Lower lobe of right lung (tissue), 2 donors: ENCODE data around the gene AFAP1. TPM values are rescaled to one million over a fixed set of nuclear protein-coding genes. Genes with fewer than 3 reads are reported as not detected.
A peak's percentile ranks its signal among the peaks of the same experiment; 100 is the strongest.

Experiments used
- ATAC-seq, 2 donors: fragments of 200-7000 bp; cut with Tn5 transposase; one replicate each; pipeline ENCODE4 v1.9.1; 2020 to 2022; ENCODE audit warnings: mild to moderate bottlenecking in 2 of 2, moderate library complexity in 2 of 2
- DNase-seq: peaks from one replicate; pipeline ENCODE4 v3.0.0-alpha.2; 2020
- H3K27ac ChIP-seq: fragments of 200-600 bp; one replicate; pipeline ENCODE4 v1.8.0; 2022
- H3K27me3 ChIP-seq: fragments of 200-600 bp; one replicate; pipeline ENCODE4 v1.8.0; 2022; ENCODE audit warnings: low read depth
- H3K36me3 ChIP-seq: fragments of 200-600 bp; one replicate; pipeline ENCODE4 v1.8.0; 2022; ENCODE audit warnings: mild to moderate bottlenecking
- H3K4me1 ChIP-seq: fragments of 200-600 bp; one replicate; pipeline ENCODE4 v1.8.0; 2022
- H3K4me3 ChIP-seq: fragments of 200-600 bp; one replicate; pipeline ENCODE4 v1.8.0; 2022; ENCODE audit warnings: mild to moderate bottlenecking
- H3K9me3 ChIP-seq: fragments of 200-600 bp; one replicate; pipeline ENCODE4 v1.8.0; 2022
- intact Hi-C: fragments of 100-400 bp; cut with DNase I; formaldehyde crosslinking; loops from one replicate; pipeline ENCODE4 v1.11.0; 2022
- total RNA-seq: library from RNA; stranded (reverse); fragmentation: NEBNext Ultra II Directional; extraction: Animal tissue kit (Norgen Biotek cat#: 25700); gene quantifications from one replicate; pipeline ENCODE4 v1.2.1, GENCODE V29; 2021
- TF ChIP-seq, protein P1 (sequence below): fragments of 200-600 bp; IDR thresholded peaks from one replicate; pipeline ENCODE4 v1.8.0; 2022; ENCODE audit warnings: antibody characterized with exemption, mild to moderate bottlenecking
- donor health status: DM: no; HTN: yes; CAD: no; lungs with severe emphysema.

Gene AFAP1
- total RNA-seq, 1 donor from 2014 or later = 21.0 TPM

DNA sequence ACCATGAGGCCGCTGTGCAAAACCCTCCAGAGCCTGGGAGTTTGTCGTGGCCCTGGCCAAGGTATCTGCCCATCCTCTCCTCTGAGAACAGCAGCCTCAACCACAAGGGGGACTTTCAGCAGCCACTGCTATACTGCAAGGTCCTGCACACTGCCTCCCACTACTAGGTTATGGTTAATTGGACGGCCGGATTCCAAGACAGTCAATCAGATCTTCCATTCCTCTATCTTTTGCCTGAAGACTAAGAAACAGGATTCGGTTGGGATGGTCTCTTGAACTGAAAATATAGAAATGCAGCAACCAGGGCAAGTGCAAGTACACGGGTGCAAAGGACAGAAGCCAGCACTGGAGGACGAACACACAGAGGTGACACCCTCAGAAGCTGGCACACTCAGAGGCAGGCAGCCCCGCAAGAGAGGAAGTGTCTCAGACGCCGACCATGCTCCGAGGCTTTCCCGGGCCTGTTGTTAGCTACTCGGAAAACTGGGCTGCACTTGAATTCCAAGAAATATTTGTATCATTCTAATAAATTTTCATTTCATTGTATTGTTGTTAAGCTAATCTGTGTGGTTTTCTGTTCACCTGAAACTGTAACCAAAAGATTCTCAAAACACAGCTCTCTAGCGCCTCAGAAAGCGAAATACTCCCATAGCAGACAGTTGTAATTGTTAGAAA lies 63.3 kb downstream of the AFAP1 start:
- Histone ChIP-seq H3K9me3 (no peaks in the 10 kb centered on the region), H3K4me1 (peaks cover 17% of the 10 kb centered on the region), H3K27ac (no peak overlapping the region), H3K36me3 (peaks cover 2% of the 10 kb centered on the region), H3K4me3 (no peak overlapping the region), H3K27me3 (no peaks in the 10 kb centered on the region)
- ATAC-seq (peak in 1 of 2 donors; percentile 45), DNase-seq (no peak)
- TF ChIP-seq, protein P1, sequence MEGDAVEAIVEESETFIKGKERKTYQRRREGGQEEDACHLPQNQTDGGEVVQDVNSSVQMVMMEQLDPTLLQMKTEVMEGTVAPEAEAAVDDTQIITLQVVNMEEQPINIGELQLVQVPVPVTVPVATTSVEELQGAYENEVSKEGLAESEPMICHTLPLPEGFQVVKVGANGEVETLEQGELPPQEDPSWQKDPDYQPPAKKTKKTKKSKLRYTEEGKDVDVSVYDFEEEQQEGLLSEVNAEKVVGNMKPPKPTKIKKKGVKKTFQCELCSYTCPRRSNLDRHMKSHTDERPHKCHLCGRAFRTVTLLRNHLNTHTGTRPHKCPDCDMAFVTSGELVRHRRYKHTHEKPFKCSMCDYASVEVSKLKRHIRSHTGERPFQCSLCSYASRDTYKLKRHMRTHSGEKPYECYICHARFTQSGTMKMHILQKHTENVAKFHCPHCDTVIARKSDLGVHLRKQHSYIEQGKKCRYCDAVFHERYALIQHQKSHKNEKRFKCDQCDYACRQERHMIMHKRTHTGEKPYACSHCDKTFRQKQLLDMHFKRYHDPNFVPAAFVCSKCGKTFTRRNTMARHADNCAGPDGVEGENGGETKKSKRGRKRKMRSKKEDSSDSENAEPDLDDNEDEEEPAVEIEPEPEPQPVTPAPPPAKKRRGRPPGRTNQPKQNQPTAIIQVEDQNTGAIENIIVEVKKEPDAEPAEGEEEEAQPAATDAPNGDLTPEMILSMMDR = no peak
- intact Hi-C loops = no loop called here

DNA sequence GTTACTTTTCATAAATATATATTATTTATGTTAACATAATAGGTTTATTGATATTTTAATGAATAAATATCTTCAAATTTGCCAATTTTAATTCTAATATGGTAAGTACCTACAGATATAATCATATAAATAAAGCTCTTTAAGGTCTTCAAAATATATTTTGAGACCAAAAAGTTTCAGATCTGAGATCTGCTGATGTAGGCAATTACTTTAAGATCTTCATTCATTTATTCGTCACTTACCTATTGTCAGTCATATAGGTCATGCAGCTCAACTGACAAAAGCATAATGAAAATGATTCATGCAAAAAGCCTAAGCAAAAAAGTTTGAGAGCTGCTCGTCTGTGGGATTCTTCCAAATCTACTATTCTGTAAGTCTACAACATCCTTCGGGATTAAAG lies 64.8 kb downstream of the AFAP1 start:
- intact Hi-C loops = no loop called here
- TF ChIP-seq, protein P1 = no peak
- no peaks in the 10 kb centered on the region for H3K27me3 ChIP-seq

DNA sequence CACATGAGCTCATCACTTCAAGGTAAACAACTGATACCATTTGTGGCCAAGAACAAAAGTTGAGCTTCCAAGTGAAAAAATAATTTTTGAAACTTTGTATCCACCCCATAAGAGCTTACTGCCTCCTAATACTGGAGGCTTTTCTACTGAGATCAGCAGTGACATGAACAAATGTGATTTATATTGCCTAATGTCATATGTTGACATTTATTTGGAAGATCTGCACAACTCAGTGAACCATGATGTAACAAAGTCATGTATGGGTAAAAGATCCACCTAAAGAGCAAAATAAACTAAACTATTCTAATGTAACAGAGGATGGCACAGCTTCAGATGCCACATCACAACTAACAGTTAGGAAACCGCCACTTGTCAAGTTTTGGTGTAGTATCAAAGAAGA lies 65.8 kb downstream of the AFAP1 start:
- TF ChIP-seq, protein P1 = no peak
- DNase-seq = no peak
- intact Hi-C loops = no loop called here
- ATAC-seq = no peak
- Histone ChIP-seq H3K27me3 (no peaks in the 10 kb centered on the region), H3K27ac (no peak overlapping the region), H3K4me1 (peaks cover 16% of the 10 kb centered on the region), H3K36me3 (peaks cover 6% of the 10 kb centered on the region), H3K4me3 (no peak overlapping the region), H3K9me3 (no peaks in the 10 kb centered on the region)

More for the DNA sequence above, 64.8 kb downstream of the AFAP1 start:
- Histone ChIP-seq H3K36me3 (peaks cover 6% of the 10 kb centered on the region), H3K27ac (no peak overlapping the region), H3K9me3 (no peaks in the 10 kb centered on the region), H3K4me1 (peaks cover 19% of the 10 kb centered on the region), H3K4me3 (no peak overlapping the region)
- DNase-seq (no peak), ATAC-seq (no peak)

DNA sequence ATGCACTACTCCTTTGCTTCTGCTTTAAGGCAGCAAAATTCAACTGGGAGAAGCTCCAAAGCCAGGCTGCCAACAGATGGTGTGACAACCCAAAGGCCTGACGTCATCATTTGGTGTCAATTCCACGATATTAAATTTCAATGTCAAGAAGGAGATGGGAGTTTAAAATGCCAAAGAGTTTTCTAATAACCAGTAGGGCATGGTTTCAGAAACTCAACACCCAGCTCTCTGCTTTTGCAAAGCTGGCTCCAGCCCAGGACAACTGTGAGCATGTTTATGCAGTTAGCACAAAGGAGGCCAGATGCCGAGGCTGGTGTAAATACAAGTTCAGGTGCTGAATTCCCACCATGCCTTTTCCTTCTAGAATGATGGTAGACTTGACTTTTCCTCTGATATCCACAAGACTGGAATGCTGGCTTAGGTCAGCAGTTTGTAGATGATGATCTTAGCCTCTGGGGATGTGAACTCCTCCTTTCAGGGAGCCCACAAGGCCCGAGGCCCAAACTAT lies 67.3 kb downstream of the AFAP1 start:
- Histone ChIP-seq H3K27me3 (no peaks in the 10 kb centered on the region), H3K36me3 (peaks cover 14% of the 10 kb centered on the region), H3K9me3 (no peaks in the 10 kb centered on the region), H3K4me3 (no peak overlapping the region), H3K27ac (no peak overlapping the region), H3K4me1 (peaks cover 11% of the 10 kb centered on the region)
- no peak for DNase-seq
- ATAC-seq = no peak
- intact Hi-C loops = no loop called here
- TF ChIP-seq, protein P1 = no peak

DNA sequence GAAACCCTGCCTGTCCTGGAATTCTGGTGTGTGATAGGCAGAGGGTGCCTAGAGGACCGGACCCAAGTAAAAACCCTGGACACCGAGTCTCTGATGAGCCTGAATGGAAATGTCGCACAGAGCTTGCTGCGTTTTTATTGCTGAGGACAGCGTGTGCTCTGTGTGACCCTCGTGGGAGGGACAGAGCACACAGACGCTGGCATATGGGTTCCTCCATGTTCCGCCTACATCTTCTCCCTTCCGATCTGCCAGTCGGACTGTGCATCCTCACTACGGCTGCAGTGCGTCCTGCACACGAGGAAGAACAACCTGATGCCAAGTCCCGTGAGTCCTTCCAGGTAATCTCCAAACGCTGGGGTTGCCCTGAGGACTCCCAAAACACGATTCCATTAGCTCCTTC lies 68.3 kb downstream of the AFAP1 start:
- H3K9me3 ChIP-seq = no peaks in the 10 kb centered on the region
- H3K27ac ChIP-seq = no peak overlapping the region
- DNase-seq (no peak), ATAC-seq (no peak)
- H3K36me3 ChIP-seq = peaks cover 14% of the 10 kb centered on the region
- no peak overlapping the region for H3K4me3 ChIP-seq
- H3K27me3 ChIP-seq = no peaks in the 10 kb centered on the region
- H3K4me1 ChIP-seq = peaks cover 11% of the 10 kb centered on the region
- intact Hi-C loops = no loop called here
- TF ChIP-seq, protein P1 = no peak
